ENCODE data around the gene TBC1D5.
"Not testable (repeated sequence)": the region's sequence is repeated elsewhere in the genome, so short reads cannot be mapped to it uniquely, and the experiment has no call there.

The TBC1D5 gene

GRCh38 chr3:17351193-17351592 lies 391.2 kb downstream of the TBC1D5 start:
- H3K27me3 Mint-ChIP-seq (ENCODE audit: low read depth); H3K36me3 Mint-ChIP-seq (ENCODE audit: low read depth); H3K9me3 Mint-ChIP-seq; H3K27ac Mint-ChIP-seq; H3K4me1 Mint-ChIP-seq (ENCODE audit: low read depth); H3K4me3 Mint-ChIP-seq: not testable (repeated sequence)

GRCh38 chr3:17349093-17349492 lies 393.3 kb downstream of the TBC1D5 start:
- Mint-ChIP-seq H3K9me3 (no peaks in the 10 kb centered on the region), H3K4me1 (ENCODE audit: low read depth) (peaks cover 5% of the 10 kb centered on the region), H3K36me3 (ENCODE audit: low read depth) (no peaks in the 10 kb centered on the region), H3K4me3 (no peak overlapping the region), H3K27ac (no peak overlapping the region), H3K27me3 (ENCODE audit: low read depth) (no peaks in the 10 kb centered on the region)

GRCh38 chr3:17342119-17342518 lies 400.3 kb downstream of the TBC1D5 start:
- Mint-ChIP-seq H3K4me3 (no peak overlapping the region), H3K27ac (no peak overlapping the region), H3K4me1 (ENCODE audit: low read depth) (no peaks in the 10 kb centered on the region), H3K9me3 (no peaks in the 10 kb centered on the region), H3K27me3 (ENCODE audit: low read depth) (no peaks in the 10 kb centered on the region), H3K36me3 (ENCODE audit: low read depth) (no peaks in the 10 kb centered on the region)

GRCh38 chr3:17340693-17341092 lies 401.7 kb downstream of the TBC1D5 start:
- Mint-ChIP-seq H3K27ac (no peak overlapping the region), H3K36me3 (ENCODE audit: low read depth) (no peaks in the 10 kb centered on the region), H3K27me3 (ENCODE audit: low read depth) (no peaks in the 10 kb centered on the region), H3K4me1 (ENCODE audit: low read depth) (no peaks in the 10 kb centered on the region), H3K9me3 (no peaks in the 10 kb centered on the region), H3K4me3 (no peak overlapping the region)

- H3K4me3 Mint-ChIP-seq: no peak overlapping the region
- H3K4me1 Mint-ChIP-seq (ENCODE audit: low read depth): no peaks in the 10 kb centered on the region
- no peaks in the 10 kb centered on the region for H3K27me3 Mint-ChIP-seq (ENCODE audit: low read depth)
- H3K36me3 Mint-ChIP-seq (ENCODE audit: low read depth): no peaks in the 10 kb centered on the region
- H3K27ac Mint-ChIP-seq: no peak overlapping the region
- no peaks in the 10 kb centered on the region for H3K9me3 Mint-ChIP-seq
Measured at GRCh38 chr3:17340261-17340660, 402.2 kb downstream of the TBC1D5 start.

- Mint-ChIP-seq H3K27ac (no peak overlapping the region), H3K9me3 (no peaks in the 10 kb centered on the region), H3K36me3 (ENCODE audit: low read depth) (no peaks in the 10 kb centered on the region), H3K4me3 (no peak overlapping the region), H3K27me3 (ENCODE audit: low read depth) (no peaks in the 10 kb centered on the region), H3K4me1 (ENCODE audit: low read depth) (no peaks in the 10 kb centered on the region)
Measured at GRCh38 chr3:17339132-17339575, 403.3 kb downstream of the TBC1D5 start.

GRCh38 chr3:17336291-17336690 lies 406.1 kb downstream of the TBC1D5 start:
- Mint-ChIP-seq H3K9me3 (no peaks in the 10 kb centered on the region), H3K4me1 (ENCODE audit: low read depth) (no peaks in the 10 kb centered on the region), H3K27ac (no peak overlapping the region), H3K4me3 (no peak overlapping the region), H3K36me3 (ENCODE audit: low read depth) (no peaks in the 10 kb centered on the region), H3K27me3 (ENCODE audit: low read depth) (no peaks in the 10 kb centered on the region)

GRCh38 chr3:17333893-17334292 lies 408.5 kb downstream of the TBC1D5 start:
- no peaks in the 10 kb centered on the region for H3K4me1 Mint-ChIP-seq (ENCODE audit: low read depth)
- no peaks in the 10 kb centered on the region for H3K36me3 Mint-ChIP-seq (ENCODE audit: low read depth)
- no peak overlapping the region for H3K27ac Mint-ChIP-seq
- no peaks in the 10 kb centered on the region for H3K27me3 Mint-ChIP-seq (ENCODE audit: low read depth)
- H3K9me3 Mint-ChIP-seq: no peaks in the 10 kb centered on the region
- H3K4me3 Mint-ChIP-seq: no peak overlapping the region

GRCh38 chr3:17333446-17333845 lies 409.0 kb downstream of the TBC1D5 start:
- Mint-ChIP-seq H3K36me3 (ENCODE audit: low read depth) (no peaks in the 10 kb centered on the region), H3K4me3 (no peak overlapping the region), H3K27ac (no peak overlapping the region), H3K27me3 (ENCODE audit: low read depth) (no peaks in the 10 kb centered on the region), H3K4me1 (ENCODE audit: low read depth) (no peaks in the 10 kb centered on the region), H3K9me3 (no peaks in the 10 kb centered on the region)

GRCh38 chr3:17330660-17331059 lies 411.8 kb downstream of the TBC1D5 start:
- no peak overlapping the region for H3K4me3 Mint-ChIP-seq
- no peaks in the 10 kb centered on the region for H3K9me3 Mint-ChIP-seq
- no peaks in the 10 kb centered on the region for H3K36me3 Mint-ChIP-seq (ENCODE audit: low read depth)
- no peaks in the 10 kb centered on the region for H3K4me1 Mint-ChIP-seq (ENCODE audit: low read depth)
- no peaks in the 10 kb centered on the region for H3K27me3 Mint-ChIP-seq (ENCODE audit: low read depth)
- no peak overlapping the region for H3K27ac Mint-ChIP-seq

GRCh38 chr3:17329927-17330326 lies 412.5 kb downstream of the TBC1D5 start:
- Mint-ChIP-seq H3K36me3 (ENCODE audit: low read depth) (no peaks in the 10 kb centered on the region), H3K9me3 (no peaks in the 10 kb centered on the region), H3K4me3 (no peak overlapping the region), H3K4me1 (ENCODE audit: low read depth) (no peaks in the 10 kb centered on the region), H3K27me3 (ENCODE audit: low read depth) (no peaks in the 10 kb centered on the region), H3K27ac (no peak overlapping the region)

GRCh38 chr3:17322106-17322793 lies 420.2 kb downstream of the TBC1D5 start:
- Mint-ChIP-seq H3K4me3 (peak overlapping the region; percentile 44), H3K4me1 (ENCODE audit: low read depth) (peaks cover 16% of the 10 kb centered on the region), H3K36me3 (ENCODE audit: low read depth) (peaks cover 2% of the 10 kb centered on the region), H3K27me3 (ENCODE audit: low read depth) (no peaks in the 10 kb centered on the region), H3K9me3 (no peaks in the 10 kb centered on the region), H3K27ac (peak overlapping the region; percentile 75)

GRCh38 chr3:17320266-17320665 lies 422.2 kb downstream of the TBC1D5 start:
- Mint-ChIP-seq H3K9me3 (no peaks in the 10 kb centered on the region), H3K27ac (no peak overlapping the region), H3K4me3 (no peak overlapping the region), H3K27me3 (ENCODE audit: low read depth) (no peaks in the 10 kb centered on the region), H3K4me1 (ENCODE audit: low read depth) (peaks cover 16% of the 10 kb centered on the region), H3K36me3 (ENCODE audit: low read depth) (peaks cover 2% of the 10 kb centered on the region)

GRCh38 chr3:17315897-17316296 lies 426.5 kb downstream of the TBC1D5 start:
- no peaks in the 10 kb centered on the region for H3K9me3 Mint-ChIP-seq
- no peaks in the 10 kb centered on the region for H3K4me1 Mint-ChIP-seq (ENCODE audit: low read depth)
- H3K27ac Mint-ChIP-seq: no peak overlapping the region
- no peak overlapping the region for H3K4me3 Mint-ChIP-seq
- no peaks in the 10 kb centered on the region for H3K36me3 Mint-ChIP-seq (ENCODE audit: low read depth)
- H3K27me3 Mint-ChIP-seq (ENCODE audit: low read depth): no peaks in the 10 kb centered on the region

GRCh38 chr3:17314171-17314570 lies 428.3 kb downstream of the TBC1D5 start:
- Mint-ChIP-seq H3K4me1 (ENCODE audit: low read depth) (peaks cover 1% of the 10 kb centered on the region), H3K4me3 (no peak overlapping the region), H3K27ac (no peak overlapping the region), H3K9me3 (no peaks in the 10 kb centered on the region), H3K27me3 (ENCODE audit: low read depth) (no peaks in the 10 kb centered on the region), H3K36me3 (ENCODE audit: low read depth) (no peaks in the 10 kb centered on the region)

- no peak overlapping the region for H3K27ac Mint-ChIP-seq
- no peaks in the 10 kb centered on the region for H3K27me3 Mint-ChIP-seq (ENCODE audit: low read depth)
- no peaks in the 10 kb centered on the region for H3K9me3 Mint-ChIP-seq
- H3K4me3 Mint-ChIP-seq: no peak overlapping the region
- no peaks in the 10 kb centered on the region for H3K36me3 Mint-ChIP-seq (ENCODE audit: low read depth)
- H3K4me1 Mint-ChIP-seq (ENCODE audit: low read depth): peaks cover 1% of the 10 kb centered on the region
Measured at GRCh38 chr3:17313746-17314145, 428.7 kb downstream of the TBC1D5 start.

Measured in T-helper 1 cell treated with Interleukin-12 subunit alpha and Interleukin-12 subunit beta and Interleukin-4 antibody, amounts not matched to agents 30 μg/mL and 1 μg/mL, for 36 hours (primary cell).